ENCODE data around the gene SLC26A9.

DNA sequence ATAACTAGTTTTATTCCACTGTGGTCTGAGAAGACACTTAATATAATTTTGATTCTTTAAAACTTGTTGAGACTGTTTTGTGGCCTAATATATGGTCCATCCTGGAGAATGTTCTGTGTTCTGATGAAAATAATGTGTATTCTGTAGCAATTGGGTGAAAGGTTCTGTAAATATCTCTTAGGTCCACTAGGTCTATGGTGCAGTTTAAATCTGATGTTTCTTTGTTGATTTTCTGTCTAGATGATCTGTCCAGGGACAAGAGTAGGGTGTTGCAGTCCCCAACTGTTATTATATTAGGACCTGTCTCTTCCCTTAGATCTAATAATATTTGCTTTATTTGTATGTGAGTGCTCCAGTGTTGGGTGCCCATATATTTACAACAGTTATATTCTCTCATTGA, 59.5 kb downstream of the SLC26A9 start:
- TF ChIP-seq, protein P1, sequence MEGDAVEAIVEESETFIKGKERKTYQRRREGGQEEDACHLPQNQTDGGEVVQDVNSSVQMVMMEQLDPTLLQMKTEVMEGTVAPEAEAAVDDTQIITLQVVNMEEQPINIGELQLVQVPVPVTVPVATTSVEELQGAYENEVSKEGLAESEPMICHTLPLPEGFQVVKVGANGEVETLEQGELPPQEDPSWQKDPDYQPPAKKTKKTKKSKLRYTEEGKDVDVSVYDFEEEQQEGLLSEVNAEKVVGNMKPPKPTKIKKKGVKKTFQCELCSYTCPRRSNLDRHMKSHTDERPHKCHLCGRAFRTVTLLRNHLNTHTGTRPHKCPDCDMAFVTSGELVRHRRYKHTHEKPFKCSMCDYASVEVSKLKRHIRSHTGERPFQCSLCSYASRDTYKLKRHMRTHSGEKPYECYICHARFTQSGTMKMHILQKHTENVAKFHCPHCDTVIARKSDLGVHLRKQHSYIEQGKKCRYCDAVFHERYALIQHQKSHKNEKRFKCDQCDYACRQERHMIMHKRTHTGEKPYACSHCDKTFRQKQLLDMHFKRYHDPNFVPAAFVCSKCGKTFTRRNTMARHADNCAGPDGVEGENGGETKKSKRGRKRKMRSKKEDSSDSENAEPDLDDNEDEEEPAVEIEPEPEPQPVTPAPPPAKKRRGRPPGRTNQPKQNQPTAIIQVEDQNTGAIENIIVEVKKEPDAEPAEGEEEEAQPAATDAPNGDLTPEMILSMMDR (IDR thresholded peaks at IDR 0.05): no peak
- no peak for TF ChIP-seq POLR2A (IDR thresholded peaks at IDR 0.05)
